Measurements from ENCODE around the gene CERT1.

Gene CERT1

DNA sequence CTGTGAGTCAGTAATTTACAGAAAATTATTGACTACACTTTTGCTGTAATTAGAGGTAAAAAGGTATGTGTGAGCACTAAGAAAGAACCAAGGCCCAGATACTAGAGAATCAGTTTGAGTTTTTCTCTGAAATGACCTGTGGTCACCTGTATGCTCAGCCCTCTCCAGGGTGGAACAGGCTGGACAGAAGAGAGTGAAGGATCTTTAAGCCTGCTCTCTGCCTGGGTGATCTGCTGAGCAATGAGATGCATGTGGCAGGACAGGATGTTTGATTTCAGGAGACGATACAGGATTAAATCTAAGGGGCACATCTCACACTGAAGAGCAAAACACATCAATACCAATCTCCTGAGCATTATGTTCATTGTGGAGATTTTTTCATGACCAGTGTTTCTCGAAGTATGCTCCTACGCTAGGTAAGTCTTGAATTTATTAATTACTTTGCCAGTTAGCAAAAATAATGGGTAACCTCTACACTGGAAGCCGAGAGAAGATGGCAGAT is 148.9 kb downstream of the CERT1 start:
- Mint-ChIP-seq H3K9me3 (no peaks in the 10 kb centered on the region), H3K4me3 (no peak overlapping the region), H3K27ac (no peak overlapping the region), H3K4me1 (ENCODE audit: low read depth) (peaks cover 4% of the 10 kb centered on the region), H3K27me3 (ENCODE audit: low read depth) (no peaks in the 10 kb centered on the region), H3K36me3 (ENCODE audit: low read depth) (peaks cover 32% of the 10 kb centered on the region)
- no peak for DNase-seq (ENCODE audit: low spot score)

GRCh38 chr5:75361310-75361709 is 150.1 kb downstream of the CERT1 start:
- H3K4me1 Mint-ChIP-seq (ENCODE audit: low read depth), result no peaks in the 10 kb centered on the region
- no peak overlapping the region for H3K27ac Mint-ChIP-seq
- H3K27me3 Mint-ChIP-seq (ENCODE audit: low read depth), result no peaks in the 10 kb centered on the region
- no peak for DNase-seq (ENCODE audit: low spot score)
- peaks cover 44% of the 10 kb centered on the region for H3K36me3 Mint-ChIP-seq (ENCODE audit: low read depth)
- no peak overlapping the region for H3K4me3 Mint-ChIP-seq
- no peaks in the 10 kb centered on the region for H3K9me3 Mint-ChIP-seq

GRCh38 chr5:75358117-75358516 is 153.3 kb downstream of the CERT1 start:
- Mint-ChIP-seq H3K4me3 (no peak overlapping the region), H3K36me3 (ENCODE audit: low read depth) (peaks cover 57% of the 10 kb centered on the region), H3K27me3 (ENCODE audit: low read depth) (no peaks in the 10 kb centered on the region), H3K27ac (no peak overlapping the region), H3K9me3 (no peaks in the 10 kb centered on the region), H3K4me1 (ENCODE audit: low read depth) (no peaks in the 10 kb centered on the region)
- no peak for DNase-seq (ENCODE audit: low spot score)

- peaks cover 4% of the 10 kb centered on the region for H3K4me1 Mint-ChIP-seq (ENCODE audit: low read depth)
- H3K36me3 Mint-ChIP-seq (ENCODE audit: low read depth), result peaks cover 60% of the 10 kb centered on the region
- H3K27me3 Mint-ChIP-seq (ENCODE audit: low read depth), result no peaks in the 10 kb centered on the region
- no peak overlapping the region for H3K27ac Mint-ChIP-seq
- no peak for DNase-seq (ENCODE audit: low spot score)
- H3K4me3 Mint-ChIP-seq, result no peak overlapping the region
- H3K9me3 Mint-ChIP-seq, result no peaks in the 10 kb centered on the region
Measured at GRCh38 chr5:75356719-75357118, 154.7 kb downstream of the CERT1 start.

- H3K36me3 Mint-ChIP-seq (ENCODE audit: low read depth), result peaks cover 67% of the 10 kb centered on the region
- H3K4me1 Mint-ChIP-seq (ENCODE audit: low read depth), result peaks cover 18% of the 10 kb centered on the region
- H3K27me3 Mint-ChIP-seq (ENCODE audit: low read depth), result no peaks in the 10 kb centered on the region
- no peak overlapping the region for H3K4me3 Mint-ChIP-seq
- no peaks in the 10 kb centered on the region for H3K9me3 Mint-ChIP-seq
- DNase-seq (ENCODE audit: low spot score), result no peak
- no peak overlapping the region for H3K27ac Mint-ChIP-seq
Measured at GRCh38 chr5:75355236-75355635, 156.2 kb downstream of the CERT1 start.

GRCh38 chr5:75351139-75351926 is 160.1 kb downstream of the CERT1 start:
- Mint-ChIP-seq H3K27ac (peak overlapping the region; percentile 82), H3K36me3 (ENCODE audit: low read depth) (peaks cover 63% of the 10 kb centered on the region), H3K9me3 (no peaks in the 10 kb centered on the region), H3K27me3 (ENCODE audit: low read depth) (no peaks in the 10 kb centered on the region), H3K4me1 (ENCODE audit: low read depth) (peaks cover 35% of the 10 kb centered on the region), H3K4me3 (peak overlapping the region; percentile 52)
- peak; percentile 29 for DNase-seq (ENCODE audit: low spot score)

- no peak for DNase-seq (ENCODE audit: low spot score)
- no peak overlapping the region for H3K27ac Mint-ChIP-seq
- H3K4me3 Mint-ChIP-seq, result no peak overlapping the region
- peaks cover 68% of the 10 kb centered on the region for H3K36me3 Mint-ChIP-seq (ENCODE audit: low read depth)
- H3K4me1 Mint-ChIP-seq (ENCODE audit: low read depth), result peaks cover 39% of the 10 kb centered on the region
- no peaks in the 10 kb centered on the region for H3K9me3 Mint-ChIP-seq
- no peaks in the 10 kb centered on the region for H3K27me3 Mint-ChIP-seq (ENCODE audit: low read depth)
Measured at GRCh38 chr5:75349663-75350062, 161.8 kb downstream of the CERT1 start.

DNA sequence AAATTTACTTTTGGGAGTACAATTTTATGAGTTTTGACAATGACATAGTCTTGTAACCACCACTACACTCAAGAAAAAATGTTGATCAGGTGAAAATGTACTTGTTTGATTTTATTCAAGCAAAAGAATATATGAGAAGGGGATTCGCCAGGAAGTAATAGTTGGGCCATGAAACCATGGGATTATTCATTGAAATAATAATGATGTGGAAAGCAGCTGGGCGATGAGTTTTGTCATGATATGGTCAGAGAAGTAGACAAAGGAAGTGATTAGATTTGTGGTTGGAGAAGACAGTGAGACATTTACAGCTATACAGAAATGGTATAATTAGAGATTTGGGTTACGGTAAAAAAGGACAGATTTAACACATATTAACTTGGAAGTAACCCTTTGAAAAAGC is 163.2 kb downstream of the CERT1 start:
- H3K4me1 Mint-ChIP-seq (ENCODE audit: low read depth), result peaks cover 39% of the 10 kb centered on the region
- H3K36me3 Mint-ChIP-seq (ENCODE audit: low read depth), result peaks cover 66% of the 10 kb centered on the region
- H3K27me3 Mint-ChIP-seq (ENCODE audit: low read depth), result no peaks in the 10 kb centered on the region
- H3K4me3 Mint-ChIP-seq, result no peak overlapping the region
- H3K27ac Mint-ChIP-seq, result no peak overlapping the region
- no peaks in the 10 kb centered on the region for H3K9me3 Mint-ChIP-seq
- no peak for DNase-seq (ENCODE audit: low spot score)

DNA sequence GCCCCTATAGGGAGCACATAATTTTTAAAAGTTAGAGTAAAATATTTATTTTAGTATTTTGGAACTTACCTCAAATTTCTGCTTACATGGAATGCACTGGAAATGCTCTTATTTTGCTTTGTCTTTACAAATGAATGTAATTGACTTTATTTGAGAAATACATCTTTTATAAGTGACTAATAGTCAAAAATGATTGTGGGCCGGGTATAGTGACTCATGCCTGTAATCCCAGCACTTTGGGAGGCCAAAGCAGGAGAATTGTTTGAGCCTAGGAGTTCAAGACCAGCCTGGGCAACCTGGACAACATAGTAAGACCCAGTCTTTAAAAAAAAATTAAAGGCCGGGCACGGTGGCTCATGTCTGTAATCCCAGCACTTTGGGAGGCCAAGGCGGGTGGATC is 168.6 kb downstream of the CERT1 start:
- no peak for DNase-seq (ENCODE audit: low spot score)
- H3K9me3 Mint-ChIP-seq, result no peaks in the 10 kb centered on the region
- no peaks in the 10 kb centered on the region for H3K27me3 Mint-ChIP-seq (ENCODE audit: low read depth)
- no peak overlapping the region for H3K4me3 Mint-ChIP-seq
- peaks cover 49% of the 10 kb centered on the region for H3K36me3 Mint-ChIP-seq (ENCODE audit: low read depth)
- H3K4me1 Mint-ChIP-seq (ENCODE audit: low read depth), result peaks cover 43% of the 10 kb centered on the region
- no peak overlapping the region for H3K27ac Mint-ChIP-seq

GRCh38 chr5:75341934-75342333 is 169.5 kb downstream of the CERT1 start:
- peaks cover 43% of the 10 kb centered on the region for H3K36me3 Mint-ChIP-seq (ENCODE audit: low read depth)
- no peak overlapping the region for H3K4me3 Mint-ChIP-seq
- H3K4me1 Mint-ChIP-seq (ENCODE audit: low read depth), result peaks cover 40% of the 10 kb centered on the region
- no peaks in the 10 kb centered on the region for H3K27me3 Mint-ChIP-seq (ENCODE audit: low read depth)
- DNase-seq (ENCODE audit: low spot score), result no peak
- no peak overlapping the region for H3K27ac Mint-ChIP-seq
- H3K9me3 Mint-ChIP-seq, result no peaks in the 10 kb centered on the region

DNA sequence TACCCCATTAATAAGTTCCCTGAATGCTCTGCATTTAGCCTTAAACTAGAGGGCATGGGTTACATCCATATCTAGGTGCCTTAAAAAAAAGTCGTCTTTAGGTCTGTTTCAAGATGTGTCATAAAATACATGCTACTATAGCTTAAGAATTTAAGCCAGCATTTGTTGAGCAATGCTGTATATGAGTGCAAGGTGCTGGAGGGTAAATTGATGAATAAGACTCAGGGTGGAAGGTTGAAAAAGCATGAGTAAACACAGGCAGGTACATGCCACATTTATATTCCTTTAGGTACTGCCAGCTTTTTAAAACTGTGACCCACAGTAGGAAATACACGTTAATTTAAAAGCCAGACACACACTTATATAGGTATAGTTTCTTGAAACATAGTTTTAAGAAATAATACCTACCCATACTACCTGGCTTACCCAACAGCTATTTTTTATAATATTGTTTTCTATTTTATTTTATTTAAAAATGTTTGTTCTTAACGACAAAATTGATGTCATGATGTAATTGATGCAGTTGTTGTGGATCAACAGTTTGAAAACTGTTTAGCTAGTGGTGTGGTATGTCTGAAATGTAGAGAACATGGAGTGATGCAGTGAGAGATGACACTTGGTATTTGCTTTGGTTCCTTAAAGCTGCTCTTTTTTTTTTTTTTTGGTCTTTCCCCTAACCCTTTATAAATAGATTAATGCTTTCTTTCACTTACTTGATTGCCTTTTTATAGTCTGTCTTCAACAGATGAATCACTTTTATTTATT is 170.5 kb downstream of the CERT1 start:
- peak overlapping the region; percentile 33 for H3K27ac Mint-ChIP-seq
- H3K4me3 Mint-ChIP-seq, result peak overlapping the region; percentile 9
- no peaks in the 10 kb centered on the region for H3K9me3 Mint-ChIP-seq
- no peak for DNase-seq (ENCODE audit: low spot score)
- H3K4me1 Mint-ChIP-seq (ENCODE audit: low read depth), result peaks cover 40% of the 10 kb centered on the region
- no peaks in the 10 kb centered on the region for H3K27me3 Mint-ChIP-seq (ENCODE audit: low read depth)
- peaks cover 37% of the 10 kb centered on the region for H3K36me3 Mint-ChIP-seq (ENCODE audit: low read depth)

DNA sequence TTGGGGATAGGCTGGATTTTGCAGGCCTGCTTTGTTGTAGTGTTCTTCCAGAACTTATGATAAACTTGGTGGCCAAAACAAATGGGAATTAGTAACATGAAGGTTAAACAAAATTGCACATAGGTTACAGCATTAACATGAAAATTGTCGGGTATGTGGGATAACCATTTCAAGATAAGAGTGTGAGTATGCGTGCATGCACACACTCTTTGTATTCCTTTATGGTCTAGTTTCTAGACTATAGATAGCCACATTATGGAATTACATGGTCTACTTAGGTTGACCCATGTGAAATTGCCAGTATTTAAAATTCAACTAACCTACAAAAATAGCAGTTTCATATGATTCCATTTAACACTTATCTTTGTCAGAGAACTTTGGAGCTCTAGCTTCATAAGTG is 173.0 kb downstream of the CERT1 start:
- no peak for DNase-seq (ENCODE audit: low spot score)
- Mint-ChIP-seq H3K4me1 (ENCODE audit: low read depth) (peaks cover 36% of the 10 kb centered on the region), H3K27me3 (ENCODE audit: low read depth) (no peaks in the 10 kb centered on the region), H3K27ac (peak overlapping the region; percentile 44), H3K36me3 (ENCODE audit: low read depth) (peaks cover 22% of the 10 kb centered on the region), H3K9me3 (no peaks in the 10 kb centered on the region), H3K4me3 (no peak overlapping the region)

- DNase-seq (ENCODE audit: low spot score), result peak; percentile 42
- Mint-ChIP-seq H3K4me1 (ENCODE audit: low read depth) (peaks cover 36% of the 10 kb centered on the region), H3K4me3 (no peak overlapping the region), H3K27ac (no peak overlapping the region), H3K36me3 (ENCODE audit: low read depth) (peaks cover 21% of the 10 kb centered on the region), H3K9me3 (no peaks in the 10 kb centered on the region), H3K27me3 (ENCODE audit: low read depth) (no peaks in the 10 kb centered on the region)
Measured at GRCh38 chr5:75337366-75338021, 173.9 kb downstream of the CERT1 start.

Data from T-helper 2 cell treated with Interferon-gamma antibody and Interleukin-4, amounts not matched to agents 5 μg/mL and 100 μg/mL, for 36 hours (primary cell).